Dermis blood vessel endothelial cell (primary cell): ENCODE measurements around the gene TMEM31. TPM values are rescaled to one million over a fixed set of nuclear protein-coding genes. Genes with fewer than 3 reads are reported as not detected.
"Not testable (repeated sequence)": the region's sequence is repeated elsewhere in the genome, so short reads cannot be mapped to it uniquely, and the experiment has no call there.

Source experiments
- DNase-seq: peaks from one replicate; pipeline ENCODE4 v3.0.0; 2010
- total RNA-seq: library from RNA; depleted of rRNA; stranded (reverse); fragments of >200 nt; gene quantifications from 2 replicates; pipeline ENCODE4 v1.2.3, GENCODE V29; 2014

Gene TMEM31
- total RNA-seq, 1 donor from 2014 or later: not detected

DNA sequence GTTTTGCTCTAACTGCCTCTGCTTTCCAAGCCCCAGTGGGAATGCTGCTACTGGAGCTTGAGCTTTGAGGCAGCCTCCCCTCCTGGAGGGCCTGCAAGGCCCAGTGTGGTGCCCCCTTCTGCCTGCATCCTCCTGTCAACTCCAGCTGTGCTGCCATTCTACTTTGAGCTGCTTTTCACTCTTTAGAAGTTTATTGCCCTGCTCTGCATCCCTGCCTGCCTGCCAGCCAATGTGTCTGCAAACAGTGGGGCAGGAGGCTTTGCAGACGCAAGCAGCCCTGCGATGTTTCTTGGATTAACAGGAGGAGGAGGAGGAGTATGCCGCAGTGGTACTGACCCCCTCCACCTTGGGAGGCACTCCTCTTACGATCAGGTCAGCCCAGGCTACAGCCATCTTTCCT, 16.4 kb downstream of the TMEM31 start:
- DNase-seq: no peak

DNA sequence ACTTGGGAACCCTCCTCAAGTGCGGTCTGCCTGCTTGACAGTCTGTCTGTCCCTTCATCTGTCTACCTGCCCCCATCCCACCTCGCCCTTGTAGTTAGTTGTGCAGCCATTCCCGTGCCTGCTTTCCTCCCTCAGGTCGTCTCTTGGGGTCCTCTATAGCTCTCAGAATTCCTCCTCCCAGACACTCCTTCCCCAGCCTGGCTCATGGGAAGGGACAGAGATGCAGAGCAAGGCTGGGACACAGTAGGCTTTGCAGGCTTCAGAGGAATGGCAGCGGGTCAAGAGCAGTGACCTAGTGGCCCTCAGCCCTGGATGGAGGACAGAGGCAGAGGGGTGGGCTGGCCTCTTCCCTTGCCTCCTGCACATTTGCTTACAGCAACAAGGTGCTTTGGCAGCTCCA, 18.3 kb downstream of the TMEM31 start:
- no peak for DNase-seq

DNA sequence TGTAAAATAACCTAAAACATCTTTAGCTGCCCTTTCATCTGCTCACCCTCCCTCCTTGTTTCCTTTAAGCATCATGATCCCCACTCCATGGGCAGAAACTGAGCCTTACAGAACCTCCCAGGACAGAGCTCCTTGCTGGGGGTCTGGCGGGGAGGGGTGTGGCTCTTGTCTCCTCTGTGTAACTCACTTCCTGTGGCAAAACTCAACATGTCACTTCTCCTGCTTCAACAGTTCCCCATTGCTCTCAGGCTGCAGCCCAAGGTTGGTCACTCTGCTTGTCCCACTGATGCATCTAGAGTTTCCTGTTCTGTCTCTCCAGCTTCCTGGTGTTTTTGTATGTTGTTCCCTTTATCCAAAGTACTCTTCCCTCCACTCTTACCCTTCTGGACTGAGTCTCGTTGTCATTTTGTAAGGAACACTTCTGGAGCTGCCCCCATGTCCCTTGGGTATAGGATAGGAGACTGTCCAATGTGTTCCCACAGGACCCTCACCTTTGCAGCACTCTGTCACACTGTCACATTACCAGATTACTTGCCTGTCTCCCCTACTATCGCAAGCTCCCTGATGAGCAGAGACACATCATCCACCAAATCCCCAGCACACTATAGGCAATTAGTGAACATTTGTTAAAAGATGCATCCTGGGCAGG, 19.6 kb downstream of the TMEM31 start:
- DNase-seq: peak; percentile 4

DNA sequence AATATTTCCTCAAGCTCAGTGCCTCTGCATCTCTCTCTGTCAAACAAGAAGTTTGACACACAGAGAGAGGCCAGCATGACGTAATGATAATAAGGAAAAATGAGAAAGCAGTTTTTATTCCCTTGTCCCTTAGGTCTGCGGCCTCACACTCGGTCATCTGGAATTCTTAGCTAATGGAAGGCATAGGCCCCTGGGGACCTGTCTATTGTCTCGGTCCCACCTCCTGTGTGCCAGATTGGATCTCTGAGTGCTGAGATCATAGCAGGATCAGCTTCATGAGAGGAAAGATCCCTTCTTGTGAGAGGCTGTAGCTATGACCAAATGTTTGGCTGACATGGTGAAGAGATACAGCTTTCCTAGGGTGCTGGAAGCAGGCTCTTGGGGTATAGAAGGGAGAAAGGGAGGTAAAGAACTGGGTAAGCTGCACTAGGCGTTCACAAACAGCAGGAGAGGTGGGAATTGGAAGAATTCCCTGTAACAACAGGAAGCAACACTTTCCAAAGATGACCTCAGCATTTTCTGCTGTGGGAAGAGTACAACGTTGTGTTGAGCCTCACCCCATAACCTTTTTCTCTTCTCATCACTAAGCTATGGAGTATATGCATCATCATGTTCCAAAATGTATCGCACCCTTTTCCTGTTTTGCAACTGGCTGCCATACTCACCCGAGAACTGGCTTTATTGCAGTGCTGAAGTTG, 20.2 kb downstream of the TMEM31 start:
- peak; percentile 75 for DNase-seq

DNA sequence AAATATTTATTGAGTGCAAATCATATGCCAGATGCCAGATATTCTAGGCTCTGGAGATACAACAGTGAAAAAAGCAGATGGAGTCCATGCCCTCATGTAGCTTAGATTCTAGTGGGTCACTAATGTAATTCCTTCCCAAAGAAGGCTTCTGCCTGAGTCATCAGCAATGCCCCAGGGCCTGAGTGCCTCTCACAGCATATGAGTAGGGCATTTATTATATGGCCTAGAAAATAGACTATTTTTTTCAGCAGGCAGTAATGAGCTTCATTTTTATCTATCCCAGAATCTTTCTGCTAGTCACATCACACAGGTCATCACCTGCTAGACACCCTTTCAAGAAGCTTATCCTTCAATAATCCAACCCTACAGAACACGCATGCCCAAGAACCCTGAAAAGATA, 22.3 kb downstream of the TMEM31 start:
- DNase-seq: no peak

DNA sequence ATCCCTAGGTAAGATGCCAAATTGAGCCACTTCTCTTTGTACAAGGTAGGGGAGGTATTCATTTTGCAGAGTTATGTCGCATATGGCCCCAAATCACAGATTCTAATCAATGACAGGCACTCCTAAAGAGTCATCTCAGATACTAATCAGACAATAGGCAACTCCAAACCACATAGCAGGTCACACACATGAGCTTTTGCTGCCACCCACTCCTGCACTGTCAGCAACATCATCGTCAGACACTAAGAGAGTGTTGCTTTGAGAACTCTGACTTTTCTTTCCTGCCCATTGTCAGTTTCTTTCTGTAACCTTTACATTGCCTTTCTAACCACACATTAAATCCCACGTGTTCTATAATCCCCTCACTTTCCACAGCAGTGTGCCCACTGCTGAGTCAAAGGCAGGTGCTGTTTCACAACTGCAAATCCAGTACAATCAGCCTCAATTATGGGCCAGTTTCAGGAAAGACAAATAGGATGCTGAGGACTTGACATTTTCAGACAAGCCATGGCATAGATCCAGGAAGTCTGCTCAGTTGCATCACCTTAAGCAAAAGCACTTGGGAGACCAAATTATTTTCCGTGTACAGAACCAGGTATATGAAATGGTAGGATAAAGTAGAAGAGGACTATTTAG, 23.5 kb downstream of the TMEM31 start:
- DNase-seq: peak; percentile 13

DNA sequence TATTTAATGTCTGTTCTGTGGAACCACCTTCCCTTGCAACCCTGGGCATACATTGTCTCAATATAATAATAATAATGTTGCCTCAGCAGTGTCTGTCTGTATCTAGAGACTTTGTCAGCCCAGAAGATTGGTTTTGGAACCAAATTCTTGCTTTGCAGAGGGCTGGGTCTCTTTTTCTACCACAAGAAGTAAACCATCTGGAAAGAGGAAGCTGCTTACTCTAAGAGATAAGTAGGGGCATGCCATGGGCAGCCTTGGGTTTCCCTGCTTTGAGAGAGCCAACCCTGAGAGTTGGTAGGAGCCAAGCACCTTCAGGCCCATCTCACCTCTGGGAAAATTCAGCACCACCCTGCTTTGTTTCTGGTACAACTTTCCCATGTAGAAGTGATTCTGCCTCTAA, 27.0 kb downstream of the TMEM31 start:
- no peak for DNase-seq

DNA sequence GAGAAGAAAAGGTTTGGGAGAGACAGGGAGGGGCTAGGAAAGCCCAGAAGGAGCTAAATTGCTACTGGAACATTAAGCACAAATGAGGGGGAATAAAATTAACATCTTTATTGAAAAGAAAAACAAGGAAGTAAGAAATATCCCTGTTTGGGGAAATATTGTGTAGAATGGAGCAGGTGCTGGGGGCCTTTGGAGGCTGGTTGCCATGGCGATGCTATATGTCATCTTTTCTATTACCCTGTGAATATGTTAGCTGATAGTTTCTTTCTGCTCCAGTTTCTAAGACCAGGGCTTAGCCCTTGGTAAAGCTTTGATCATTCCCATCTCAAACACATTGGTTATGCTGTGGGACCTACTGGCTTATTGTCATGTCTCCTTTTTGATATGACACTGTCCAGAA, 28.7 kb downstream of the TMEM31 start:
- DNase-seq: no peak

DNA sequence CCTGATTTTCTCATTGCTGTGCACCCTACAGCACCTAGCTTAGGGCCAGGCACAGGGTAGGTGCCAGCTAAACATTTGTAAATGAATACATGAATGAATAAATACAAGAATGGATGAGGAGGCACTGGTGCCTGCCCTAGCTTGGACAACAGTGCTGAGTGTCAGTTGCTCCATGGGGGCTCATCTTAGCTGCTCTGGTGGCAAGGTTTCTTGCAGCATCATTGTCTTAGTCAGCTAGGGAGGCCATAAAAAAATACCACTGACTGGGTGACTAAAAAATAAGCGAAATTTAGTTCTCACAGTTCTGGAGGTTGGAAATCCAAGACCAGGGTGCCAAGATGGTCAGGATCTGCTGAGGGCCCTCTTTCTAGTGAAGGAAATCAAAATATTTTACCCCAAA, 31.2 kb downstream of the TMEM31 start:
- no peak for DNase-seq

DNA sequence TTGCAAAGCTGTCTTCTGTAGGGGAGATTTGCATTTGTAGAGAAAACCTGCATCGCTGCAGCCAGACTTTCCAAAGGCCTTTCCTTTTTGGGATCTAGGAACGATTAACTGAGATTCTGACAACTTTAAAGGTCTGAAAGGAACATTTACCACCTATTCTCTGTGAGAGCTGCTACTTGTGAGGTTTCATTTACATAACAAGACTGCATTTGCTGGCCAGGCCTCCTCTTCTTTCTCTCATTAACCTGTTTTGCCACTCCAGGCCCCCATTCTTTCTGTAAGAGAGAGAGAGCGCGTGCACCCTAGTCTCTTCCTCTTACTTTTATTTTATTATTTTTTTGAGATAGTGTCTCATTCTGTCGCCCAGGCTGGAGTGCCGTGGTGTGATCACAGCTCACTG, 31.6 kb downstream of the TMEM31 start:
- DNase-seq: no peak

DNA sequence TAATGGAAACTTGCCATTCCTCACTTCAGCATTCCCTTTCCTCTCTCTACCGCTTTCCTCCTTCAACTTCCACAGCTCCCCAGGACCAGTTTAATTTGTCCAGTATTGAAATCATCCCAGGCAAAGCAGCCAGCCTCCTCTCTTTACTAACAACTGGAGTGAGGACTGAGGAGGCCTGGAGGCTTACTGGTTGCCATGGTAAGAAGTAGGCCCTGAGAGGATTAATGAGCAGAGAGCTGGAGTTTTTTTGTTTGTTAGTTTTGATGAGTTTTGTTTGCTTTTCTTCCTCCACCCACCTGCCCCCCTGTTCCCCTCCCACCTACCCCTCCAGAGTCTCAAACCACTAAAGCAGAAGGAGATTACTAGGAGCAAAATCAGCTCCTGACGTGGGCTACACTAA, 36.5 kb downstream of the TMEM31 start:
- no peak for DNase-seq

DNA sequence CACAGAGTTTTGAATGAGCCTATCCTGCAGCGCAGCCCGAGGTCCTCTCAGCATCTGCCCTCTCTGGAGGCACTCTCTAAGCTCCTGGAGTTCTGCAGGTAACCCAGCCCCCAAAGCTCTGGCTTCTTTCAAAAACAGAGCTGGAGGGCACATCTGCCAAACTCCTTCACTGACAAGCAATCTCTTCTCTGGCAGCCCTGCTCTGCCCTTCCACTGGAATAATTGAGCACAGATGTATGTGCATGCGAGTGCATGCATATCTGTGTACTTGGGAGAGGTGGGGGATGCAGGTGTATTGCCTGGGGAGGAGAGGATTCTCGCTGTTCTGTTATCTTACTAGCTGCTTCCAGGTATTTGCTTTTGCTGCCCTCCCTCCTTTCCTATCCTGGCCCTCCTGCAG, 43.7 kb downstream of the TMEM31 start:
- no peak for DNase-seq

DNA sequence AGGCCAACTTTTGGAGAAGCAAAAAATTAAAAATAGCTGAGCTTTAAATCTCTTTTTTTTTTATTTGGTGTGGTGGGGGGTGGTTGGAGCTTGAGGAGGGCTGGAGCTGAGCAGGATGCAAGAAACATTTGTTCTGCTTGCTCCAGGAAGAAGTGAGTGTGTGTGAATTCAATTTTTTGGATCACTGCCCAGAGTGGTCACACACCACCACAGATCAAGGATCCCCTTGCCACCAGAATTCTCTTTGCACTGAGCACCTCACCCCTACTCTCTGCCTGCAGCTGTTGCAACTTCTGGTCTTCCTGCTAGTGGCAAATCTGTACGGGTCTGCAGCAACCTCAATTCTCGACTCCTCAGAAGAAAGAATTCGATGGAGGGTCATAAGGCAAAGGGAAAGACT, 46.0 kb downstream of the TMEM31 start:
- DNase-seq: no peak

DNA sequence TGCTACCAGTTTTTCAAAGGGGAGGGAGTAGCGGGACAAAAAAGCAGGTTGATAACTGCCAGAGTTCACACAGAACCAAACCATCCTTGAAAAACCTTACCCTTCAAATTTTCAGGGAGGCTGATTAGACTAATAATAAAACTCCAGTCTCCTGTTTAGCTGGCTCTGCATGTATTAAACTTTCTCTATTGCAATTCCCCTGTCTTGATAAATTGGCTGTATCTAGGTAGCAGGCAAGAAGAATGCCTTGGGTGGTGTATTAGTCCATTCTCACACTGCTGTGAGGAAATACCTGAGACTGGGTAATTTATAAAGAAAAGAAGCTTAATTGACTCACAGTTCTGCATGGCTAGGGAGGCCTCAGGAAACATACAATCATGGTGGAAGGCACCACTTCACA, 47.8 kb downstream of the TMEM31 start:
- no peak for DNase-seq

DNA sequence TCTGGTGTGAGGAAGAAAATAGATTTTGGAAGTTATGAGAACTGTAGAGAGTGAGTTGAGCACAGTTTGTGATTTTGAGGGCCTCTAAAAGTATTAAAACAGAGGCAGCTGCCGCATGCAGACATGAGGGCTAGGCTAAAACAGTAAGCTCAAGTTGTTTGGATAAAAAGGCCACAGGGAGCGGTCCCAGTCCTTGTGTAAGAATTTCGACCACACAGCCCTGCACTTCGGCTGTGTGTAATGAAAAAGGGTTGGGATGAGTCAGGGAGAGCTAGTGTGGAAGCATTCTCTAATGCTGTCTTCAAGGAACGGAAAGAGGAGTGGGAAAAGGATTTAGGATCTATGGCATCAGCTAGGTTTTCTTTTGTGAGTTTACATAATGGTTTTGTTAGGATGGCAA, 52.8 kb downstream of the TMEM31 start:
- DNase-seq: not testable (repeated sequence)

Other genes starting within 250 kb of the TMEM31 start
- gene RAB40A, start 191.4 kb upstream of the TMEM31 start, total RNA-seq: 0.05 TPM in 1 of 2 replicates, not detected in the other
- 41.6 and 48.5 TPM in 2 replicates for gene TCEAL4, start 125.4 kb upstream of the TMEM31 start, total RNA-seq
- gene TCEAL3, start 102.9 kb upstream of the TMEM31 start, total RNA-seq: 8.0 and 8.4 TPM in 2 replicates
- 20.6 and 30.3 TPM in 2 replicates for gene TCEAL1, start 81.9 kb upstream of the TMEM31 start, total RNA-seq
- 597 and 724 TPM in 2 replicates for gene MORF4L2, start 24.2 kb upstream of the TMEM31 start, total RNA-seq
- 0.28 TPM in 1 of 2 replicates, not detected in the other for gene PLP1, start 65.9 kb downstream of the TMEM31 start, total RNA-seq
- 0.56 and 0.68 TPM in 2 replicates for gene RAB9B, start 121.3 kb downstream of the TMEM31 start, total RNA-seq